Epithelial cell of proximal tubule (primary cell): ENCODE data around the gene IFNLR1. TPM values are rescaled to one million over a fixed set of nuclear protein-coding genes. Genes with fewer than 3 reads are reported as not detected.

ENCODE experiments used
- DNase-seq: peaks from one replicate; pipeline ENCODE4 v3.0.0-alpha.2; 2011; ENCODE audit warnings: low read depth
- H3K4me3 ChIP-seq: 2 replicates; pipeline ENCODE4 v1.5.1; 2011; ENCODE audit warnings: low read depth, mild to moderate bottlenecking, low read length
- CTCF ChIP-seq: conservative IDR thresholded peaks from 2 replicates; pipeline ENCODE4 v1.5.1; 2012; ENCODE audit warnings: low read depth, mild to moderate bottlenecking, low read length
- total RNA-seq: library from RNA; depleted of rRNA; stranded (reverse); fragments of >200 nt; gene quantifications from 2 replicates; pipeline ENCODE4 v1.2.3, GENCODE V29; 2015

IFNLR1 gene
- total RNA-seq, 1 donor from 2014 or later: 3.6 TPM

GRCh38 chr1:24179251-24179840, 7.7 kb downstream of the IFNLR1 start:
- no peak overlapping the region for H3K4me3 ChIP-seq
- no peak for TF ChIP-seq CTCF
- DNase-seq: no peak

- TF ChIP-seq CTCF: no peak
- DNase-seq: no peak
These were observed 8.7 kb downstream of the IFNLR1 start for GRCh38 chr1:24178407-24178806.

GRCh38 chr1:24177161-24177560, 9.9 kb downstream of the IFNLR1 start:
- H3K4me3 ChIP-seq: no peak overlapping the region
- TF ChIP-seq CTCF: no peak
- no peak for DNase-seq

More at GRCh38 chr1:24178407-24178806, 8.7 kb downstream of the IFNLR1 start:
- no peak overlapping the region for H3K4me3 ChIP-seq

- H3K4me3 ChIP-seq: no peak overlapping the region
- TF ChIP-seq CTCF: no peak
- no peak for DNase-seq
These were observed 11.9 kb downstream of the IFNLR1 start for GRCh38 chr1:24175033-24175755.

- DNase-seq: no peak
- no peak for TF ChIP-seq CTCF
- no peak overlapping the region for H3K4me3 ChIP-seq
These were observed 13.2 kb downstream of the IFNLR1 start for GRCh38 chr1:24173638-24174575.

GRCh38 chr1:24172598-24172997, 14.5 kb downstream of the IFNLR1 start:
- no peak overlapping the region for H3K4me3 ChIP-seq
- DNase-seq: no peak
- TF ChIP-seq CTCF: no peak
